GM12892 (cell line): Measurements from ENCODE around the gene BCORL1.

Source experiments
- POLR2A ChIP-seq: IDR thresholded peaks from 2 replicates; pipeline ENCODE4 v1.6.1; 2011; ENCODE audit warnings: low read depth, low read length, control low read depth
- POLR2AphosphoS5 ChIP-seq: IDR thresholded peaks from 2 replicates; pipeline ENCODE4 v1.6.1; 2011; ENCODE audit warnings: low read depth, low read length, control low read depth

GRCh38 chrX:130083107-130083490, 100.7 kb downstream of the BCORL1 start:
- TF ChIP-seq POLR2AphosphoS5 = no peak
- TF ChIP-seq POLR2A = no peak
